Suprapubic skin (tissue), 4 donors: ENCODE measurements around the gene TENT4A. TPM values are rescaled to one million over a fixed set of nuclear protein-coding genes. Genes with fewer than 3 reads are reported as not detected.
A peak's percentile ranks its signal among the peaks of the same experiment; 100 is the strongest.

Experiments used
- DNase-seq, 2 donors: peaks; one replicate each; pipeline ENCODE4 v3.0.0-alpha.2; 2019; ENCODE audit warnings: low spot score in 2 of 2
- H3K27ac ChIP-seq: fragments of 200-600 bp; sonication (generic); one replicate; pipeline ENCODE4 v1.5.1; 2019
- H3K27me3 ChIP-seq: fragments of 200-600 bp; sonication (generic); one replicate; pipeline ENCODE4 v1.5.1; 2019
- H3K36me3 ChIP-seq: fragments of 200-600 bp; sonication (generic); one replicate; pipeline ENCODE4 v1.5.1; 2019
- H3K4me1 ChIP-seq: fragments of 200-600 bp; sonication (generic); one replicate; pipeline ENCODE4 v1.5.1; 2019
- H3K4me3 ChIP-seq: fragments of 200-600 bp; sonication (generic); one replicate; pipeline ENCODE4 v1.5.1; 2019; ENCODE audit warnings: mild to moderate bottlenecking
- H3K9me3 ChIP-seq: fragments of 200-600 bp; sonication (generic); one replicate; pipeline ENCODE4 v1.5.1; 2019
- CTCF ChIP-seq, 2 donors: fragments of 200-600 bp in 1 of 2; fragments of 450-650 bp in 1 of 2; sonication (generic) in 1 of 2; IDR thresholded peaks; one replicate each; pipeline ENCODE4 v1.5.1; 2016 to 2019; ENCODE audit warnings: antibody characterized with exemption in 2 of 2, mild to moderate bottlenecking in 1 of 2, moderate library complexity in 1 of 2
- EP300 ChIP-seq: sonication (generic); formaldehyde crosslinking; IDR thresholded peaks from one replicate; pipeline ENCODE4 v1.6.1; 2017; ENCODE audit warnings: antibody characterized with exemption
- POLR2A ChIP-seq, 2 donors: fragments of 450-650 bp; IDR thresholded peaks; one replicate each; pipeline ENCODE4 v1.6.1; 2017; ENCODE audit warnings: antibody characterized with exemption in 2 of 2, mild to moderate bottlenecking in 2 of 2, moderate library complexity in 2 of 2
- POLR2AphosphoS5 ChIP-seq, 3 donors: sonication (generic); formaldehyde crosslinking; IDR thresholded peaks; one replicate each; pipeline ENCODE4 v1.6.1; 2017; ENCODE audit warnings: antibody characterized with exemption in 3 of 3
- WGBS: methylation state at CpG from one replicate; pipeline ENCODE4 v1.1.5; 2018; 5-methylcytosine and 5-hydroxymethylcytosine counted together
- total RNA-seq, 4 donors: library from RNA; depleted of rRNA; stranded (reverse); fragments of >200 nt; gene quantifications; one replicate each; pipeline ENCODE4 v1.1.0, GENCODE V29; 2016

The TENT4A gene
- total RNA-seq, 4 donors from 2014 or later = 36.4 to 67.3 (median 42.4) TPM

- 80% methylated on average over 1 of the region's 1 CpG for WGBS
- DNase-seq = no peak
- H3K9me3 ChIP-seq = no peaks in the 10 kb centered on the region
- H3K27me3 ChIP-seq = no peaks in the 10 kb centered on the region
- peaks cover 6% of the 10 kb centered on the region for H3K36me3 ChIP-seq
- TF ChIP-seq POLR2AphosphoS5 (IDR thresholded peaks at IDR 0.05) = no peak
- no peak for TF ChIP-seq POLR2A (IDR thresholded peaks at IDR 0.05)
- no peak for TF ChIP-seq CTCF (IDR thresholded peaks at IDR 0.05)
- no peak for TF ChIP-seq EP300
- H3K4me1 ChIP-seq = peaks cover 57% of the 10 kb centered on the region
- H3K27ac ChIP-seq = no peak overlapping the region
- no peak overlapping the region for H3K4me3 ChIP-seq
These were observed 15.6 kb downstream of the TENT4A start for GRCh38 chr5:6728795-6729183.

GRCh38 chr5:6729386-6730310, 16.4 kb downstream of the TENT4A start:
- peak in 1 of 2 donors; percentile 46 for DNase-seq
- no peak overlapping the region for H3K4me3 ChIP-seq
- no peaks in the 10 kb centered on the region for H3K27me3 ChIP-seq
- peaks cover 6% of the 10 kb centered on the region for H3K36me3 ChIP-seq
- H3K9me3 ChIP-seq = no peaks in the 10 kb centered on the region
- no peak for TF ChIP-seq POLR2A (IDR thresholded peaks at IDR 0.05)
- no peak for TF ChIP-seq EP300
- no peak for TF ChIP-seq CTCF (IDR thresholded peaks at IDR 0.05)
- TF ChIP-seq POLR2AphosphoS5 (IDR thresholded peaks at IDR 0.05) = no peak
- no peak overlapping the region for H3K27ac ChIP-seq
- H3K4me1 ChIP-seq = peaks cover 61% of the 10 kb centered on the region
- 65% methylated on average over 11 of the region's 12 CpGs for WGBS

GRCh38 chr5:6730407-6730806, 17.2 kb downstream of the TENT4A start:
- peaks cover 66% of the 10 kb centered on the region for H3K4me1 ChIP-seq

GRCh38 chr5:6730807-6731206, 17.6 kb downstream of the TENT4A start:
- H3K9me3 ChIP-seq = no peaks in the 10 kb centered on the region
- no peaks in the 10 kb centered on the region for H3K27me3 ChIP-seq
- H3K4me3 ChIP-seq = no peak overlapping the region
- no peak overlapping the region for H3K27ac ChIP-seq
- no peak for DNase-seq
- peaks cover 66% of the 10 kb centered on the region for H3K4me1 ChIP-seq
- WGBS = 93% methylated on average over 3 of the region's 3 CpGs
- TF ChIP-seq POLR2A (IDR thresholded peaks at IDR 0.05) (no peak), CTCF (IDR thresholded peaks at IDR 0.05) (no peak), POLR2AphosphoS5 (IDR thresholded peaks at IDR 0.05) (no peak), EP300 (no peak)
- peaks cover 6% of the 10 kb centered on the region for H3K36me3 ChIP-seq

More at GRCh38 chr5:6730407-6730806, 17.2 kb downstream of the TENT4A start:
- WGBS = 67% methylated on average over 6 of the region's 8 CpGs
- no peak overlapping the region for H3K27ac ChIP-seq
- peaks cover 6% of the 10 kb centered on the region for H3K36me3 ChIP-seq
- no peaks in the 10 kb centered on the region for H3K27me3 ChIP-seq
- no peak overlapping the region for H3K4me3 ChIP-seq
- H3K9me3 ChIP-seq = no peaks in the 10 kb centered on the region
- DNase-seq = peak in 1 of 2 donors; percentile 19
- TF ChIP-seq EP300 (no peak), POLR2AphosphoS5 (IDR thresholded peaks at IDR 0.05) (no peak), CTCF (IDR thresholded peaks at IDR 0.05) (no peak), POLR2A (IDR thresholded peaks at IDR 0.05) (no peak)

DNA sequence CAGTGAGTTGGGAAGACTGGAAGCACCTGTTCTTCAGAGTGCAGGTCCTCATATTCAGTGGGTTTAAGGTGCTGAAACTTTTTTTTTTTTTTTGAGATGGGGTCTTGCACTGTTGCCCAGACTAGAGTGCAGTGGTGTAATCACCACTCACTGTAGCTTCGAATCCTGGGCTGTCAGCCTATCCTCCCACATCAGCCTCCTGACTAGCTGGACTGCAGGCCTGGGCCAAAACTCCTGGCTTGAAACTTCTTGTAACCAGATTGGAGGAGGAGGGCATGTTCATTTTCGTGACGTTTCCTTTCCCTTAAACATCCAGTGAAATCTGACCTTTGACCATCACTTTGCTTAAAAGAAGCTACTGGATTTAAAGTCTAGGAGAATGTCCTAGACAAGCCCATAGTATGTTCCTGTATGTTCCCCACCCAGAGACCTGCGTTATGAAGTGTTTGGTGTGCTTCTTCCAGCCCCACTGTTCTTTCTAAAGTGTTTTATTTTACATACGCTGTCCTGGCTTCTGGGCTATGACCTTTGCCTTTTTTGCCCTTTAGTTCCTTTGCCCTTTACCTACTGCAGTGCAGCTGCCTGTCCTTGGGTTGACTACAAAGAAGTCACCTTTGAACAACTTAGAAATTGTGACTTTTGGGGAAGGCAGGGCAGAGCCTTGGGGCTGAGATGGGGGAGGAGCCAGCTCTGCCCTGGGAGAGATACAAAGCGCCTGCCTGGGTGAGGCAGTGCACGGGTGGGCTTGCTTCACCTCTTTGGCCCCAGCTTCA, 18.4 kb downstream of the TENT4A start:
- Histone ChIP-seq H3K4me3 (no peak overlapping the region), H3K36me3 (peaks cover 1% of the 10 kb centered on the region), H3K27ac (no peak overlapping the region), H3K27me3 (no peaks in the 10 kb centered on the region), H3K9me3 (no peaks in the 10 kb centered on the region), H3K4me1 (peaks cover 66% of the 10 kb centered on the region)
- WGBS = 62% methylated on average over 7 of the region's 7 CpGs
- DNase-seq = no peak
- TF ChIP-seq CTCF (IDR thresholded peaks at IDR 0.05) (no peak), POLR2AphosphoS5 (IDR thresholded peaks at IDR 0.05) (no peak), POLR2A (IDR thresholded peaks at IDR 0.05) (no peak)
